Glutamatergic neuron (in vitro differentiated cells): Measurements from ENCODE around the gene ARHGAP10. TPM values are rescaled to one million over a fixed set of nuclear protein-coding genes. Genes with fewer than 3 reads are reported as not detected.

Experiments used
- DNase-seq: peaks from one replicate; pipeline ENCODE4 v3.0.0; 2022
- H3K27ac Mint-ChIP-seq: one replicate; pipeline ENCODE4 v1.8.0; 2020; ENCODE audit warnings: mild to moderate bottlenecking, mixed read lengths, inconsistent platforms; ENCODE audit not compliant: unreplicated experiment
- H3K27me3 Mint-ChIP-seq: one replicate; pipeline ENCODE4 v1.8.0; 2020; ENCODE audit warnings: mild to moderate bottlenecking, moderate library complexity, mixed read lengths, inconsistent platforms; ENCODE audit not compliant: unreplicated experiment
- H3K36me3 Mint-ChIP-seq: one replicate; pipeline ENCODE4 v1.8.0; 2020; ENCODE audit warnings: mild to moderate bottlenecking, mixed read lengths, inconsistent platforms; ENCODE audit not compliant: unreplicated experiment
- H3K4me1 Mint-ChIP-seq: one replicate; pipeline ENCODE4 v1.8.0; 2020; ENCODE audit warnings: mild to moderate bottlenecking, low read depth, mixed read lengths, inconsistent platforms; ENCODE audit not compliant: unreplicated experiment
- H3K4me3 Mint-ChIP-seq: one replicate; pipeline ENCODE4 v1.8.0; 2020; ENCODE audit warnings: mild to moderate bottlenecking, mixed read lengths, inconsistent platforms; ENCODE audit not compliant: unreplicated experiment
- H3K9me3 Mint-ChIP-seq: one replicate; pipeline ENCODE4 v1.8.0; 2020; ENCODE audit warnings: mild to moderate bottlenecking, moderate library complexity, mixed read lengths, inconsistent platforms; ENCODE audit not compliant: unreplicated experiment
- total RNA-seq: library from RNA; stranded (reverse); fragmentation: NEBNext Ultra II Directional; extraction: Animal tissue kit (Norgen Biotek cat#: 25700); gene quantifications from one replicate; pipeline ENCODE4 v1.2.1, GENCODE V29; 2021; ENCODE audit not compliant: unreplicated experiment
- TF ChIP-seq, protein P1 (sequence below): fragments of 200-600 bp; sonication (generic); IDR thresholded peaks from one replicate; pipeline ENCODE4 v1.5.0; 2021; ENCODE audit not compliant: partially characterized antibody, unreplicated experiment

ARHGAP10 gene
- total RNA-seq, 1 donor from 2014 or later: 19.7 TPM

DNA sequence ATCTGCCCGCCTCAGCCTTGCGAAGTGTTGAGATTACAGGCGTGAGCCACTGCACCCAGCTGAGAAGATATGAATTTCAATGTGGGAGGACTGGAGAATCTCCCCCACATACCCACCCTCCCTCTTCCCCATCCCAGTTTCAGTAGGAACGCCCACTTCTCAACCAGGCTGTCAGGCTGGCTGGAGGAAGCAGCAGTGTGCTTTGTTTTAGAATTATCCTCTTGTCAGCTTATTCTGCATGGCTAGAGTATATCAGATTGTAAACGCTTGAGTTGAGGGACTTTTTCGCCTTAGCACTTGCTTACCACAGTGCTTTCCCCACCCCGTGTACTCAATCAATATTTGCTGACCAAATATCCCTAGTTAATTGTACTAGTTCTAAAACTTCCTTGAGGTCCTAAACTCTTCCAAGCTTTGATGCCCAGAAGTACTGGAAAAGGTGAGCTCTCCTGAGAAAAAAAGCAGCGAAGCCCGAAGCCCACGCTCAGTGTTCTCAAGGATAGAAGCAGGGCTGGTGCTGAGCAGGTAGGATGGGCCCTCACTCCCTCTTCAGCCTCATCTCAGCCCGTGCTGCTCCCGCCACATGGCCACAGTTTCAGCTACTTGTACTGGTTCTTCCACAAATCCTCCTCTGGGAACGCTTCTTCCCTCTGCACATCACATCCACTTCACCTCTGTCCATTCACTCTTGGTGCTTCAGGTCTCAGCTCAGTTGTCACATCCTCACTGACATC lies 7.3 kb upstream of the ARHGAP10 start:
- Mint-ChIP-seq H3K27me3 (peaks cover 1% of the 10 kb centered on the region), H3K27ac (no peak overlapping the region), H3K4me1 (no peaks in the 10 kb centered on the region), H3K4me3 (no peak overlapping the region), H3K36me3 (no peaks in the 10 kb centered on the region), H3K9me3 (no peaks in the 10 kb centered on the region)
- TF ChIP-seq, protein P1, sequence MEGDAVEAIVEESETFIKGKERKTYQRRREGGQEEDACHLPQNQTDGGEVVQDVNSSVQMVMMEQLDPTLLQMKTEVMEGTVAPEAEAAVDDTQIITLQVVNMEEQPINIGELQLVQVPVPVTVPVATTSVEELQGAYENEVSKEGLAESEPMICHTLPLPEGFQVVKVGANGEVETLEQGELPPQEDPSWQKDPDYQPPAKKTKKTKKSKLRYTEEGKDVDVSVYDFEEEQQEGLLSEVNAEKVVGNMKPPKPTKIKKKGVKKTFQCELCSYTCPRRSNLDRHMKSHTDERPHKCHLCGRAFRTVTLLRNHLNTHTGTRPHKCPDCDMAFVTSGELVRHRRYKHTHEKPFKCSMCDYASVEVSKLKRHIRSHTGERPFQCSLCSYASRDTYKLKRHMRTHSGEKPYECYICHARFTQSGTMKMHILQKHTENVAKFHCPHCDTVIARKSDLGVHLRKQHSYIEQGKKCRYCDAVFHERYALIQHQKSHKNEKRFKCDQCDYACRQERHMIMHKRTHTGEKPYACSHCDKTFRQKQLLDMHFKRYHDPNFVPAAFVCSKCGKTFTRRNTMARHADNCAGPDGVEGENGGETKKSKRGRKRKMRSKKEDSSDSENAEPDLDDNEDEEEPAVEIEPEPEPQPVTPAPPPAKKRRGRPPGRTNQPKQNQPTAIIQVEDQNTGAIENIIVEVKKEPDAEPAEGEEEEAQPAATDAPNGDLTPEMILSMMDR: no peak
- no peak for DNase-seq

GRCh38 chr4:147725673-147726072 lies 6.2 kb upstream of the ARHGAP10 start:
- Mint-ChIP-seq H3K27ac (no peak overlapping the region), H3K9me3 (no peaks in the 10 kb centered on the region), H3K4me1 (no peaks in the 10 kb centered on the region), H3K4me3 (no peak overlapping the region), H3K36me3 (no peaks in the 10 kb centered on the region), H3K27me3 (peaks cover 1% of the 10 kb centered on the region)
- no peak for DNase-seq
- TF ChIP-seq, protein P1: no peak

DNA sequence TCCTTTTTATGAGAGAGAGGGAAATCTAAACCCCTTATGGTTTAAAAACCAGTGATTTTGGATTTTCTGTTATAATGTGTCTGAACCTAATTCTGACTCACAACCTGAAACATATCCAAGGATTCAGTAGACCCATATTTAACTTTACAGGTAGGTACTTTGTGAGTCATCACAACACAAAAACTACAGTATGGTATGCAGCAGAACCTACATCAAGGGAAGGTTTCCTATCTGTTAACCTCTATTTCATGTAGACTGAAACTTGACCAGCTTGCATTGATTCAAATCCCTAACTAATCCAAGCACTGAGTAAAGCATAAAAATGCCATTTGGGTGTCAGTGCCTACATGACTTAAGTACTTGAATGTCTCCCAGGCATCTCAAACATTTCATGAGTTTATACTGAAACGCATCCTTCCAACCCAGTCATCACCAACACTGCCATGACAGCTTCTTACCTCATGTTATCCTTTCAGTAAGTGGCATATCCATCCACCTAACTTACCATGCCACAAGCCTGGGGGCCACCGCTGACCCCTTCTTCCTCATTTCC lies 4.3 kb upstream of the ARHGAP10 start:
- no peaks in the 10 kb centered on the region for H3K4me1 Mint-ChIP-seq
- H3K9me3 Mint-ChIP-seq: peaks cover 5% of the 10 kb centered on the region
- H3K27me3 Mint-ChIP-seq: peaks cover 1% of the 10 kb centered on the region
- no peak overlapping the region for H3K27ac Mint-ChIP-seq
- TF ChIP-seq, protein P1: no peak
- H3K4me3 Mint-ChIP-seq: no peak overlapping the region
- H3K36me3 Mint-ChIP-seq: no peaks in the 10 kb centered on the region
- no peak for DNase-seq

DNA sequence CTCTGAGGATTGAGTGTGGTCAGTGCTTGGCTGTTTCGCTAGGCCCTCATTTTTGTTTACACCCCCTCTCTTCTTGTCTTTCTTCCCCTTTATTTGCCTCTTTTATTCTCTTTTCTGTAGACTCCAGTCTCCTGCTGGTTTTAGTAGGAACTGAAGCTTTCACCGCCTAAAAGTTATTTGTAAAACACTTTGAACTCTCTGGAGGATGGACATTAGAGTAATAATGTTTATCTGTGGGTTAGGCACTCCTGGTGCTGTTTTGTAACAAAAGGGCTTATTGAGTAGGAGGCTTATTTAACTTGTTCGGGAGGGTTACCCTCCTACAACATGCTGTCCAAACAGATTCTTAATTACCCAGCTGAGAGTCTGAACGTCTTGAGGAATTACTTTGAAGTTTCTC lies 1.6 kb upstream of the ARHGAP10 start:
- no peak overlapping the region for H3K4me3 Mint-ChIP-seq
- peaks cover 16% of the 10 kb centered on the region for H3K27me3 Mint-ChIP-seq
- H3K36me3 Mint-ChIP-seq: no peaks in the 10 kb centered on the region
- TF ChIP-seq, protein P1: peak; percentile 42
- H3K4me1 Mint-ChIP-seq: peaks cover 22% of the 10 kb centered on the region
- no peak for DNase-seq
- no peak overlapping the region for H3K27ac Mint-ChIP-seq
- H3K9me3 Mint-ChIP-seq: peaks cover 19% of the 10 kb centered on the region

- Mint-ChIP-seq H3K9me3 (peaks cover 21% of the 10 kb centered on the region), H3K4me3 (peak overlapping the region; percentile 99), H3K27me3 (peaks cover 17% of the 10 kb centered on the region), H3K36me3 (no peaks in the 10 kb centered on the region), H3K27ac (peak overlapping the region; percentile 90), H3K4me1 (peaks cover 38% of the 10 kb centered on the region)
- TF ChIP-seq, protein P1: no peak
- peak; percentile 47 for DNase-seq
Observed at GRCh38 chr4:147732518-147733235, 789 bp downstream of the ARHGAP10 start.
